ENCODE measurements around the gene ZP2. TPM values are rescaled to one million over a fixed set of nuclear protein-coding genes. Genes with fewer than 3 reads are reported as not detected.

ZP2 gene
- total RNA-seq, 4 donors from 2014 or later, result 0.63 TPM; not detected in 3

- H3K36me3 ChIP-seq, result peaks cover 41 to 45% of the 10 kb centered on the region in 2 donors
- H3K27ac ChIP-seq, result no peak overlapping the region
- intact Hi-C loops (cut with DNase I), result no loop called here
- peaks cover 1 to 4% of the 10 kb centered on the region in 2 donors for H3K4me1 ChIP-seq
- TF ChIP-seq POLR2A (IDR thresholded peaks at IDR 0.05) (no peak), CTCF (IDR thresholded peaks at IDR 0.05) (no peak)
- 96 to 97% methylated on average over 12 of the region's 12 CpGs for WGBS, 2 donors
- no peak for DNase-seq
- no peaks in the 10 kb centered on the region for H3K9me3 ChIP-seq
- no peak overlapping the region for H3K4me3 ChIP-seq (replicated peaks in 1 of 3)
- no peaks in the 10 kb centered on the region for H3K27me3 ChIP-seq
Measured at GRCh38 chr16:21167929-21168602, 43.3 kb downstream of the ZP2 start.

GRCh38 chr16:21167360-21167759, 44.0 kb downstream of the ZP2 start:
- intact Hi-C loops (cut with DNase I), result no loop called here
- Histone ChIP-seq H3K27me3 (no peaks in the 10 kb centered on the region), H3K4me1 (peaks cover 8 to 12% of the 10 kb centered on the region in 2 donors), H3K4me3 (replicated peaks in 1 of 3) (no peak overlapping the region), H3K9me3 (no peaks in the 10 kb centered on the region), H3K36me3 (peaks cover 34 to 40% of the 10 kb centered on the region in 2 donors), H3K27ac (no peak overlapping the region)
- TF ChIP-seq CTCF (IDR thresholded peaks at IDR 0.05) (no peak), POLR2A (IDR thresholded peaks at IDR 0.05) (no peak)
- WGBS, 2 donors, result 95 to 96% methylated on average over 9 of the region's 9 CpGs
- no peak for DNase-seq

GRCh38 chr16:21166561-21166961, 44.8 kb downstream of the ZP2 start:
- H3K4me3 ChIP-seq (replicated peaks in 1 of 3), result no peak overlapping the region
- 90 to 92% methylated on average over 8 to 9 of the region's 9 CpGs for WGBS, 2 donors
- H3K36me3 ChIP-seq, result peaks cover 28 to 32% of the 10 kb centered on the region in 2 donors
- peaks cover 9 to 15% of the 10 kb centered on the region in 2 donors for H3K4me1 ChIP-seq
- DNase-seq, result no peak
- TF ChIP-seq CTCF (IDR thresholded peaks at IDR 0.05) (no peak), POLR2A (IDR thresholded peaks at IDR 0.05) (no peak)
- H3K27me3 ChIP-seq, result no peaks in the 10 kb centered on the region
- intact Hi-C loops (cut with DNase I), result no loop called here
- H3K27ac ChIP-seq, result no peak overlapping the region
- H3K9me3 ChIP-seq, result no peaks in the 10 kb centered on the region

GRCh38 chr16:21164521-21165168, 46.7 kb downstream of the ZP2 start:
- 92 to 95% methylated on average over 7 of the region's 7 CpGs for WGBS, 2 donors
- no peak overlapping the region for H3K27ac ChIP-seq
- intact Hi-C loops (cut with DNase I), result no loop called here
- peaks cover 18 to 25% of the 10 kb centered on the region in 2 donors for H3K36me3 ChIP-seq
- DNase-seq, result no peak
- no peaks in the 10 kb centered on the region for H3K27me3 ChIP-seq
- TF ChIP-seq POLR2A (IDR thresholded peaks at IDR 0.05) (no peak), CTCF (IDR thresholded peaks at IDR 0.05) (no peak)
- H3K9me3 ChIP-seq, result no peaks in the 10 kb centered on the region
- H3K4me3 ChIP-seq (replicated peaks in 1 of 3), result no peak overlapping the region
- peaks cover 26 to 34% of the 10 kb centered on the region in 2 donors for H3K4me1 ChIP-seq

- peaks cover 18 to 25% of the 10 kb centered on the region in 2 donors for H3K36me3 ChIP-seq
- H3K4me3 ChIP-seq (replicated peaks in 1 of 3), result no peak overlapping the region
- intact Hi-C loops (cut with DNase I), result no loop called here
- H3K9me3 ChIP-seq, result no peaks in the 10 kb centered on the region
- peaks cover 26 to 35% of the 10 kb centered on the region in 2 donors for H3K4me1 ChIP-seq
- TF ChIP-seq POLR2A (IDR thresholded peaks at IDR 0.05), result no peak
- no peak for TF ChIP-seq CTCF (IDR thresholded peaks at IDR 0.05)
- no peak for DNase-seq
- WGBS, 2 donors, result 91 to 96% methylated on average over 4 of the region's 4 CpGs
- H3K27me3 ChIP-seq, result no peaks in the 10 kb centered on the region
- H3K27ac ChIP-seq, result peak overlapping the region in 1 of 3 donors; percentile 7
Measured at GRCh38 chr16:21163576-21163975, 47.8 kb downstream of the ZP2 start.
